Gastroesophageal sphincter (tissue), 3 donors: ENCODE data around the gene ANKRD23.

Experiments
- EP300 ChIP-seq: sonication (generic); formaldehyde crosslinking; IDR thresholded peaks from one replicate; pipeline ENCODE4 v1.6.1; 2017; ENCODE audit warnings: antibody characterized with exemption, mild to moderate bottlenecking
- POLR2A ChIP-seq, 2 donors: fragments of 450-650 bp; IDR thresholded peaks; one replicate each; pipeline ENCODE4 v1.6.1; 2017; ENCODE audit warnings: antibody characterized with exemption in 2 of 2, mild to moderate bottlenecking in 2 of 2, moderate library complexity in 1 of 2
- TF ChIP-seq, protein P1 (sequence below), 4 experiments: fragments of 200-600 bp in 2 of 4; fragments of 450-650 bp in 2 of 4; sonication (generic) in 1 of 4; IDR thresholded peaks; one replicate each; pipeline ENCODE4 v1.5.1; 2017 to 2019; ENCODE audit warnings: antibody characterized with exemption in 4 of 4, mild to moderate bottlenecking in 2 of 4, moderate library complexity in 2 of 4

- TF ChIP-seq POLR2A (IDR thresholded peaks at IDR 0.05) (no peak), EP300 (no peak)
- TF ChIP-seq, protein P1, sequence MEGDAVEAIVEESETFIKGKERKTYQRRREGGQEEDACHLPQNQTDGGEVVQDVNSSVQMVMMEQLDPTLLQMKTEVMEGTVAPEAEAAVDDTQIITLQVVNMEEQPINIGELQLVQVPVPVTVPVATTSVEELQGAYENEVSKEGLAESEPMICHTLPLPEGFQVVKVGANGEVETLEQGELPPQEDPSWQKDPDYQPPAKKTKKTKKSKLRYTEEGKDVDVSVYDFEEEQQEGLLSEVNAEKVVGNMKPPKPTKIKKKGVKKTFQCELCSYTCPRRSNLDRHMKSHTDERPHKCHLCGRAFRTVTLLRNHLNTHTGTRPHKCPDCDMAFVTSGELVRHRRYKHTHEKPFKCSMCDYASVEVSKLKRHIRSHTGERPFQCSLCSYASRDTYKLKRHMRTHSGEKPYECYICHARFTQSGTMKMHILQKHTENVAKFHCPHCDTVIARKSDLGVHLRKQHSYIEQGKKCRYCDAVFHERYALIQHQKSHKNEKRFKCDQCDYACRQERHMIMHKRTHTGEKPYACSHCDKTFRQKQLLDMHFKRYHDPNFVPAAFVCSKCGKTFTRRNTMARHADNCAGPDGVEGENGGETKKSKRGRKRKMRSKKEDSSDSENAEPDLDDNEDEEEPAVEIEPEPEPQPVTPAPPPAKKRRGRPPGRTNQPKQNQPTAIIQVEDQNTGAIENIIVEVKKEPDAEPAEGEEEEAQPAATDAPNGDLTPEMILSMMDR (IDR thresholded peaks at IDR 0.05): no peak
Measured at GRCh38 chr2:96852667-96853066, 8.8 kb upstream of the ANKRD23 start.
